GM21360 (cell line): ENCODE measurements around the gene BTBD8.

ENCODE experiments used
- ATAC-seq: cut with Tn5 transposase; IDR thresholded peaks from one replicate; pipeline ENCODE4 v1.9.1; 2021; ENCODE audit warnings: mild to moderate bottlenecking, moderate library complexity; ENCODE audit not compliant: unreplicated experiment

BTBD8 gene

DNA sequence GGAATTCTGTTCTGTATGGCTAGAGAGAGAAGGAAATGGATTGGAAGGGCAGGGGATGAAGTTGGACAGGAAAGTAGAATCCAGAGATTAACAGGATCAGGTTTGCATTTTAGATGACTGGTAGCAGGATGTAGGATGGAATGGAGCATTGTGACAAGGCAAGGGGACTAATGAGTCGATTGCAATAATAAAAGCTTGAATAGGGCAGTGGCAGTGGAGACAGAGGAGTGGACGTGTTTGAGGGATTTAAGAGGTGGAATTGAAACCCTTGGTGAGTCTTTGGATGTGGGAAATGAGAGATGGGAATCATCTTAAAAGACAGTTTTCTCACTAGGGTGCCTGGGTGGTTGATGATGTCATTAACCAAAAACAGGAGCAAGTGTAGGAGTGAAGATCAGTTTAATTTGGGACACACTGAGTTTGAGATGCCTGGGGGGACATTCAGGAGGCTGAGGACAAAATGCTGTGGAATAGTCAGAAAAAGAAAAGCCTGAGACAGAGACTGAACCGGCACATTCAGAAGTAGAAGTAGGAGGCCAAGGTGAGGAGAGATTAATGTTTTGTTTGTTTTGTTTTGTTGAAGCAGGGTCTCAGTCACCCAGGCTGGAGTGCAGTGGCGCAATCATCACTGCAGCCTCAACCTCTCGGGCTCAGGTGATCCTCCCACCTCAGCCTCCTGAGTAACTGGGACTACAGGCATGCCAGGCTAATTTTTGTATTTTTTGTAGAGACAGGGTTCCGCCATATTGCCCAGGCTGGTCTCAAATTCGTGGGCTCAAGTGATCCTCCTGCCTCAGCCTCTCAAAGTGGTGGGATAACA, 108.5 kb downstream of the BTBD8 start:
- ATAC-seq, result no peak

DNA sequence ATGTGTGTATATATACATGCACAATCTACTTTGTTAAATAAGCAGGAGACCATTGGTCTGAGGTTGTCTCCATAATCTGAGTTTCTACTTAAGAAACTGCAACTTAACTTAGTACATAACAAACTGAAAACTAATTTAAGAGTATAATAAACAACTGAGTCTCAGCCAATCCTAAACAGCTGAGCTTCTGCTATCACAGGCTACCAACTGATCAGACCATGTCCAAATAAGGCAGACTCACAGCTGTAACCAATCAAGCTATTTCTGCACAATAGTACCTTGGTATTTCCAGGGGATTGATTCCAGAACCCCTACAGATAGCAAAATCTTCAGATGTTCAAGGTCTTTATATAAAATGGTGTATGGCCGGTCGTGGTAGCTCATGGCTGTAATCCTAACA, 111.6 kb downstream of the BTBD8 start:
- ATAC-seq, result no peak

DNA sequence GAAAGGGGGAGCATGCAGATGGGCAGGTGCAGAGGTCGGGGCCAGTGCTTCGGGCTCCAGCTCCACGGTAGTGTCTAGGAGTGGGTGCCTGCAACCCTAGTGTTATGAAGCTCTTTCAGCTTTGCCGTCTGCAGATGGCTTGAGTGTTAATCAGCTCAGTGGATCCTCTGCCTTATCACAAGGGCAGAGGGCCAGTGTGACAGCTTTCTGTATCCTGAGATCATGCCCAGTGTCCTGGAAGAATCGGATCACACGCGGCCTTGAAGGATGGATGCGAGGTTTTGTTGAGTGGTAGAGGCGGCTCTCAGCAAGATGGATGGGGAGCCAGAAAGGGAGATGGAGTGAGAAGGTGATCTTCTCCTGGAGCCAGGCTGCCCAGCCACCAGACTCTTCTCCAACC, 112.1 kb downstream of the BTBD8 start:
- ATAC-seq, result no peak

DNA sequence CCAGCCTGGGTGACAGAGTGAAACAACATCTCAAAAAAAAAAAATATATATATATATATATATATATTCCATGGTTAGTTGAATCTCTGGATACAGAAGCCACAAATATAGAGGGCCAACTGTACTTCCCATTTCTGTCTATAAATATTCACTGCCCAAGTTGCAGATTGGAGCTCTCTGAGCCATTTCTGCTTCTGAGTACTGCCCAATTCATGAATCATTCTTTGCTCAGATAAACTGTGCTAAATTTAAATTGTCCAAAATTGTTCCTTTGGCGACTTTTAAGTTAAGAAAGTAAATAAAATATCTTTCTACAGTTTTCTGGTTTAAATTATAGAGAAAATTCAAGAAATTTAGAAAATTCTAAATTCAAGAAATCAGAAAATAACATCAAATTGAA, 114.4 kb downstream of the BTBD8 start:
- no peak for ATAC-seq

DNA sequence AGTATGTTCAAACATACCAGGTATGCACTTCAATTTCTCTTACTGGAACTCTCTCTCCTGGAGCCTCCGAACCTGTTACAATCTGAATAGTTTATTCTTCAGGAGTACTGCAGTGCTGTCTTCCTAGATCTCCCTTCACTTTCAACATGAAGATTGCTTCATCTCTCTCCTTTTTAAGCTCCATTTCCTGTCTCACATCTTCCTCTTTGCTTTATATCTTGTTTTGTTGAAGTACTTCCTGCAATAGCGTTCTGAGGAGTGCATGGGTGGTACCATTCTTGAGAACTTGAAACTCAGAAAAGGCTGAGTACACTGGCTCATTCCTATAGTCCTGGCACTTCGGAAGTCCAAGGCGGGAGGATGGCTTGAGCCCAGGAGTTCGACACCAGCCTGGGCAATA, 121.8 kb downstream of the BTBD8 start:
- ATAC-seq, result no peak

GRCh38 chr1:92203105-92203504, 123.0 kb downstream of the BTBD8 start:
- ATAC-seq, result no peak

- no peak for ATAC-seq
Observed at GRCh38 chr1:92210701-92211100, 130.6 kb downstream of the BTBD8 start.

- no peak for ATAC-seq
Observed at GRCh38 chr1:92211166-92211565, 131.0 kb downstream of the BTBD8 start.

DNA sequence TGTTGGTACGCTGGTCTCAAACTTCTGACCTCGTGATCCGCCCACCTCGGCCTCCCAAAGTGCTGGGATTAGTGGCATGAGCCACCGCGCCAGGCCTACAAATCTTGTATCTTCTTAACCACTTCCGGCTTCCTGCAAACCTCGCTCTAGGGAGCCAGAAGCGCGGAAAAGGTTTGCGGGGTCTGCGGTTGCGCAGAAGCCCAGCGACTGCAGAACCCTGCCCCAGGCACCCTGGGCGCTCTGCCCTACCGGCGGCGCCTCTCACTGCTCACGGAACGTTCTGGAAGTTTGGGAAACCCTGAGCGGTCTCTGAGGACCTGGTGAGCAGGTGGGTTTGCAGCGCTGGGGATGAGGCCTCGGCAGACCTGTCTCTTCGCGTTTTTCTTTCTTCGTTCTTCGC, 137.6 kb downstream of the BTBD8 start, which contains the start of gene C1orf146:
TSS of gene C1orf146 (plus strand) at position 195 of the 400 bp plus-strand sequence. CDS start 13,506 bp downstream, outside the sequence.
- ATAC-seq, result no peak

DNA sequence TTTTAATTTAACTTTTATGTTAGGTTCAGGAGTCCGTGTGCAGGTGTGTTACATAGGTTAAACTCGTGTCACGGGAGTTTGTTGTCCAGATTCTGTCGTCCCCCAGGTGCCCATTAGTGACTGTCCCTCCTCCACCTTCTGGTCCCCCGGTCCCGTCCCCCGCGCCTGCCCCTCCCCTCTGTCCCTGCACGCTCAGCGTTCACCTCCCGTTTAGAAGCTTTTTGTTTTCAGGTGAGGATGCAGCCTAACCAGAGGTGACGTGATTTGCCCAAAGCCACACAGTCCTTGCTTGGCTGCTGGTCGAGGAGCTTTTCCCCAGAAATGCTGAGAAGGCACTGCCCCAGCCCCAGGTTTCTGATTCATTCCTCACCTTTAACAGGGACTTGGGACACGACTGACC, 138.4 kb downstream of the BTBD8 start:
- ATAC-seq, result no peak

DNA sequence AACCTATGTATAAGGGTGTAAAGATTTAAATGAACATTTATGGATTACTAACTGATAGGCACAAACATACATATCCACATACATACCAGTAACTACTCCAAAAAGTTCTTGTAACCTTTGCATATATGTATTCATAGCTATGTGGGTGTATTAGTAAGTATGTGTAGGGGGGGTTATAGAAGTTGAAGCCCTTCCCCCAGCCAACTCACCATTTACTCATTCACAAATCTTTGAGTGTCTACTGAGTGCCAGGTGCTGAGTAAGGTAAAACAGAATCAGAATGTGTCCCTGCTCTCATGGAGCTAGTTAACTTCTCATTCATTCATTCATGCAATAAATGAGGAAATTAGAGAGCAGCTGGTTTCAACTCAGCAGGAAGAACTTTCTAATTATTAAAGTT, 138.9 kb downstream of the BTBD8 start:
- ATAC-seq, result no peak

DNA sequence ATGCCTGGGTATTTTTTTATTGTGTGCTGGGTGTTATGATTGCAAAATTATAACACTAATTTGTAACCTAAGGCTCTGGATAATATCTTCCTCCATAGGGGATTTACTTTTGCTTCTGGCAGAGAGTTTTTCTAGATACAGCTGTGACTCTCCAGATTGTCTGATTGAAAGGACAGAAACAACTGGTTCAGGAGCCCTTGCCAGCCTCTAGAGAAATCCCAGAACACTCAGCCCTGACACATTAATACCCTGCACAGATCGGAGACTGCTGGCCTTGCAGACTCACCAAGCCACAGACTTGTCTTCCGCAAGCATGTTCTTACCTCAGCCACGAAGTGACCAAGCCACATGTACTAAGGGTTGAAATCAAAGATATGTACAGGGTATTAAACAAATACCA, 148.3 kb downstream of the BTBD8 start:
- ATAC-seq, result no peak

DNA sequence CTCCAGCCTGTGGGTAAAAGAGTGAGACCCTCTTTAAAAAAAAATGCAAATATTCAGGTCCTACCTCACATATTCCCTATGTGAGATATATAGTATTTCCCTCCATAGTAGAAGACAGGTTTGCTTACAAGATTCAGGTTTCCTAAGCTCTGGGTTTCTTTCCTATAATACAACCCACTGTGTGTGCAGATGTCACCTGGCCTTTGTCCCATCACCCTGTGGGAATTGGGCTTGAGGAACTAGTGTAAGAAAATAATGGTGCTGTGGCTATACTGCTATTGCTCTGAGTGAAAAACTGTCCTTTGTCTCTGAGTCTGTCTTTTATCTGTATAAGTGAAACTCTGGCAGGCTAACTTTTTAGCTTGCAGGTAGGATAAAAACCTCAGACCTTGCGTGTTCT, 150.6 kb downstream of the BTBD8 start:
- no peak for ATAC-seq
